Endothelial cell of umbilical vein (primary cell): ENCODE results near the gene FDX1.

Experiments
- EZH2 ChIP-seq: IDR thresholded peaks from 2 replicates; pipeline ENCODE4 v1.6.1; 2012; ENCODE audit warnings: borderline replicate concordance, low read depth, mild to moderate bottlenecking, moderate library complexity, low read length, inconsistent platforms; ENCODE audit not compliant: severe bottlenecking
- FOS ChIP-seq: IDR thresholded peaks from 2 replicates; pipeline ENCODE4 v1.6.1; 2011; ENCODE audit warnings: mild to moderate bottlenecking, low read length, moderate library complexity, borderline replicate concordance; ENCODE audit not compliant: insufficient read depth
- GATA2 ChIP-seq: IDR thresholded peaks from 2 replicates; pipeline ENCODE4 v1.7.0; 2011; ENCODE audit warnings: low read depth, mild to moderate bottlenecking, moderate library complexity, mixed read lengths, low read length; ENCODE audit not compliant: insufficient read length, insufficient read depth
- JUN ChIP-seq: IDR thresholded peaks from 2 replicates; pipeline ENCODE4 v1.6.1; 2011; ENCODE audit warnings: borderline replicate concordance, low read depth; ENCODE audit not compliant: insufficient read length, insufficient read depth
- POLR2A ChIP-seq: IDR thresholded peaks from 2 replicates; pipeline ENCODE4 v1.6.1; 2012; ENCODE audit warnings: low read depth, mild to moderate bottlenecking, control low read depth, low read length
- TF ChIP-seq, protein P1 (sequence below): IDR thresholded peaks from 2 replicates; pipeline ENCODE4 v1.6.1; 2011; ENCODE audit not compliant: insufficient read depth, insufficient read length
- TF ChIP-seq, protein P2 (sequence below), 2 donors: IDR thresholded peaks; 1 replicate in 1 of 2; 2 replicates in 1 of 2; pipeline ENCODE4 v1.5.1; 2011; ENCODE audit warnings: low read length in 2 of 2, mild to moderate bottlenecking in 2 of 2, moderate library complexity in 2 of 2, control low read depth in 1 of 2, inconsistent platforms in 1 of 2, low read depth in 1 of 2; ENCODE audit not compliant: insufficient read depth in 1 of 2; ENCODE audit errors: extremely low read depth in 1 of 2

GRCh38 chr11:110508786-110509185 is 79.0 kb downstream of the FDX1 start:
- TF ChIP-seq, protein P1, sequence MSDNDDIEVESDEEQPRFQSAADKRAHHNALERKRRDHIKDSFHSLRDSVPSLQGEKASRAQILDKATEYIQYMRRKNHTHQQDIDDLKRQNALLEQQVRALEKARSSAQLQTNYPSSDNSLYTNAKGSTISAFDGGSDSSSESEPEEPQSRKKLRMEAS, result no peak
- TF ChIP-seq, protein P2, sequence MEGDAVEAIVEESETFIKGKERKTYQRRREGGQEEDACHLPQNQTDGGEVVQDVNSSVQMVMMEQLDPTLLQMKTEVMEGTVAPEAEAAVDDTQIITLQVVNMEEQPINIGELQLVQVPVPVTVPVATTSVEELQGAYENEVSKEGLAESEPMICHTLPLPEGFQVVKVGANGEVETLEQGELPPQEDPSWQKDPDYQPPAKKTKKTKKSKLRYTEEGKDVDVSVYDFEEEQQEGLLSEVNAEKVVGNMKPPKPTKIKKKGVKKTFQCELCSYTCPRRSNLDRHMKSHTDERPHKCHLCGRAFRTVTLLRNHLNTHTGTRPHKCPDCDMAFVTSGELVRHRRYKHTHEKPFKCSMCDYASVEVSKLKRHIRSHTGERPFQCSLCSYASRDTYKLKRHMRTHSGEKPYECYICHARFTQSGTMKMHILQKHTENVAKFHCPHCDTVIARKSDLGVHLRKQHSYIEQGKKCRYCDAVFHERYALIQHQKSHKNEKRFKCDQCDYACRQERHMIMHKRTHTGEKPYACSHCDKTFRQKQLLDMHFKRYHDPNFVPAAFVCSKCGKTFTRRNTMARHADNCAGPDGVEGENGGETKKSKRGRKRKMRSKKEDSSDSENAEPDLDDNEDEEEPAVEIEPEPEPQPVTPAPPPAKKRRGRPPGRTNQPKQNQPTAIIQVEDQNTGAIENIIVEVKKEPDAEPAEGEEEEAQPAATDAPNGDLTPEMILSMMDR (IDR thresholded peaks at IDR 0.05; ENCODE audit: extremely low read depth in 1 of 2, insufficient read depth in 1 of 2, low read depth in 1 of 2, low read length in 2 of 2), result no peak
- TF ChIP-seq POLR2A, result no peak
- no peak for TF ChIP-seq FOS
- no peak for TF ChIP-seq EZH2
- no peak for TF ChIP-seq GATA2
- TF ChIP-seq JUN, result no peak
